ENCODE measurements around the gene CFAP210.
"Not testable (repeated sequence)": the region's sequence is repeated elsewhere in the genome, so short reads cannot be mapped to it uniquely, and the experiment has no call there.

CFAP210 gene

DNA sequence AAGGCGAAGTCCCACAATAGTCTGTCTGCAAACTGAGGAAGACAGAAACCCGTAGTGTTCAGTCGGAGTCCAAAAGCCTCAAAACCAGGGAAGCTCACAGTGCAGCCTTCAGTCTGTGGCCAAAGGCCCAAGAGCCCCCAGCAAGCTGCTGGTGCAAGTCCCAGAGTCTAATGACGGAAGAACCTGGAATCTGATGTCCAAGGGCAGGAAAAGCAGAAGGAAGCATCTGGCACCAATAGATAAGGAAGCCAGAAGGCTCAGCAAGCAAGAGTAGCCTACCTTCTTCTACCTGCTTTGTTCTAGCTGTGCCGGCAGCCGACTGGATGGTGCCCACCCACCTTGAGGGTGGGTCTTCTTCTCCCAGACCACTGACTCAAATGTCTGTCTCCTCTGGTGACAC, 21.8 kb downstream of the CFAP210 start:
- no peak for DNase-seq

DNA sequence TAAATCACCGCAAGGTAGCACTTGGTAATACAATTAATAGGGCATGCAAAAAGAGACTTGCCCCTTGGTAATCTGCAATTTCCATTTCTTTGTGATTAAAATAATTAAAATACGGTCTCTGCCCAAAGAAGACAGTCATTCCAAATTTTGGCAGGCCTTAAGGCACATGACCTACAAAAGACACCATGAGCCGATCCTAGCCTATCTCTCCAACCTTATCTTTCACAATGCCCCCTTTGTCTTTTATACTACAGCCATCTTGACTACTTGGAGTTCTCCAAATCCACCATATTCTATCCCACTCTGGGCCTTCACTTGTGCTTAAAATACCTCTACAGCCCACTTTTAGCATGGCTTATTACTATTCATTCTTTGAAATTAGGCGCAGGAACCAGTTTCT, 23.3 kb downstream of the CFAP210 start:
- no peak for DNase-seq

DNA sequence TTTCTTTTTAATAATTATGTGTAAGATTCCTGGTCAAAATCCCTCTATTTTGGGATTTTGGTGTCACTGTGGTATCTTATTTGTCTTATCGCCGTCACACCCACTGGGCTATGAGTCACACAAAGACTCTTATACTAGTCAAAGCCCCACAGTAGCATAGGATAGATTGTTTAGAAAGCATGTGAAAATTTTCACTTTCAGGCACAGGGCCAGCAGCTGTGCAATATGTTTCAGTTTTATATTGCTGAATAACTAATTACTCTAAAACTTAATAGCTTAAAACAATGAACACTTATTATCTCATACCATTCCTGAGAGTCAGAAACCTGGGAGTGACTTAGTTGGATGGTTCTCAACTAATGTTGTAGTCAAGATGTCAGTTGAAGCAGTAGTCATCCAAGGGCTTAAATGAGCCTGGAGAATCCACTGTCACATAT, 24.0 kb downstream of the CFAP210 start:
- DNase-seq: no peak

DNA sequence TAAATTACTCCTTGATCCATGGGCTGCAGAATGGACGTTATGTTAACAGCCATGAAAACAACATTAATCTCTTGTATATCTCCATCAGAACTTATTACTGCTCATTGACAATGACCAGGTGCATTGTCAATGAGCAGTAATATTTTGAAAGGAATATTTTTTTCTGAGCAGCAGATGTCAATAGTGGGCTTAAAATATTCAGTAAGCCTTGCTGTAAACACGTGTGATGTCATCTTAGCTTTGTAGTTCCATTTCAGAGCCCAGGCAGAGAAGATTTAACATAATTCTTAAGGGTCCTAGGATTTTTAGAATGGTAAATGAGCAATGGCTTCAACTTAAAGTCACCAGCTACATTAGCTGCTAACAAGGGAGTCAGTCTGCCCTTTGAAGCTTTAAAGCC, 26.6 kb downstream of the CFAP210 start:
- no peak for DNase-seq

DNA sequence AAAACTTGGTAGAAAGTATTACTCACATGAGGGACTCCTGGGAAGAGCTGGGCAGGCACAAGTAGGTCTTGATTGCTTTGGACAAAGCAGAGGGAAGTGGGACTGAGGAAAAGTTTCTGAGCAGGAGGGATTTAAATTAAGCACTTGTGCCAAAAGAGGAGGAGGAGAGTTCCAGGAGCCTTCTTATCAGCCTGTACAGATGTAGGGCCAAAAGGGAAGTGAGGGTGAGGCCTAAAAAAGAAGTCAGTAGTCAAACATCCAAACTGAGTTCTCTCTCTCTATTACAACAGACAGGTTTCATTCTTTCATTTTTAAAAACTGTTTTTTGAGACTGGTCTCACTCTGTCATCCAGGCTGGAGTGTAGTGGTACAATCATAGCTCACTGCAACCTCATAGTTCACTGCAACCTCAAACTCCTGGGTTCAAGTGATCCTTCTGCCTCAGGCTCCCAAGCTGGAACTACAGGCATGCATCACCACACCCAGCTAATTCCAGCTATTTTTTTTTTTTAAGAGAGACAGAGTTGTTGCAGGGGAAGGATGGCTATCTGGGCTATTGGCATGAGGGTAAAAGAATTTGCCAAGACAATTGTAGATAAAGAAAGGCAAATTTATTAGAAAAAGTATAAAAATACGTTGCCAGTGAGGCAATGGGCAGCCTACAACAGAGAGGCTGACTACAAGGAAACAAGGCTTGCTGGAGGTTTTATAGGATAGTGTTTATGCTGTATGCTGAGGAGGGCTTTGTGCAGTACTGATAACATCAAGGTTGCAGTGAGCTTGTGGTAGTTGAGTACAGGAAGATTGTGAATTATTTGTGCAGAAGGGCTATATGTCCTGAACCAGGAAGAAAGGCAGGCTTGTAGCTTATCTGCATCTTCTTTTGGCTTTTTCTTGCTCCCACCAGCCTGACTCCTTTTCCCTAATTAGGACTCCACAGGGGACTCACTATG, 29.0 kb downstream of the CFAP210 start:
- no peak for DNase-seq

DNA sequence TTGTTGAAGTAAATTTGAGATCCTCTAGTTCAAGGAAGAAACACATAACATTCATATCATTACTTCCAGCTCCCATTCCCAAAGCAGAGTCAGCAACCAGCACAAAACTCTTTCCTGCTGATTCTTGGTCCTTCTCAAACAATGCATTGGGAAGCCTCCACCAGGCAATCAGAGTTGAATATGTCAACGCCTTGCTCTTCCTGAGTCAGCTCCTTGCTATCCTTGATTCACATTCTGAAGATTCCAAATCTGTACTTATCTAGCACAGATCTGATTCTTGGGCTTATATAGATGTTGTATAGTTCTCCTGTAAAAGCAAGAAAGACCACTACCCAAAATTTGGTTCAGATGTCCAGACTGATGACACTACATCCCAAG, 29.6 kb downstream of the CFAP210 start:
- no peak for DNase-seq

DNA sequence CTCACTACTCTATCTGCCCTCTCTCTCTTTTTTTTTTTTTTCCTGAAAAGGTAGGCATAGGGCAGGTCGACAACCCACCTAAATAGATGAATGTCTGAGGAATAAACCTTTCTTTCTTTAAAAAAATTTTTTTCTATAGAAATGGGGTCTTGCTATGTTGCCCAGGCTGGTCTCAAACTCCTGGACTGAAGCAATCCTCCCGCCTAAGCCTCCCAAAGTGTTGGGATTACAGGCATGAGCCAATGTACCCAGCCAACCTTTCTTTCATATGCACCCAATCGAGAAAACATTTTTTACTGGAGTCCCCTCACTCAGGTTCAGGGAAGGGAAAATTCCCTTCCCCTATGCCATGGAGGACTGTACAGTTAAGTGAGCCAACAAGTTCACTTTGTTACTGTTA, 31.0 kb downstream of the CFAP210 start:
- DNase-seq: no peak

DNA sequence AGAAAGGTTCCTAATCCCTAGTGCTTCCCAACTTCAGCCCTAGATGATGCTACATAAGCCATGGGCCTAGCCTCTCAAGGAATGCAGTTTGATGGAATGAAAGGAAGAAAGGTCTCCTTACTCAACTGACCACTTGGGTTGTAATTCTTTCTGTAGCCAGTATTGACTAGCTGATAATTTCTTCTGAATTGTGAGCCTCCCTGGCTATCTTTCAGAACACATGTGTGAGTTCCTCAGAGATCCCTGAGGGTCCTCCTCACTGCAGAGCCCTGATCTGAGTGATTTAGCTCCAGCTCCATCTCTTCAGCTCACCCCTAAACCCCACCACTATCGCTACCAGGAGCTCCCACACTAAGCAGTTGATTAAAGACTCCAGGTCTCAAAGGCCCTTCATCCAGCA, 31.5 kb downstream of the CFAP210 start:
- no peak for DNase-seq

DNA sequence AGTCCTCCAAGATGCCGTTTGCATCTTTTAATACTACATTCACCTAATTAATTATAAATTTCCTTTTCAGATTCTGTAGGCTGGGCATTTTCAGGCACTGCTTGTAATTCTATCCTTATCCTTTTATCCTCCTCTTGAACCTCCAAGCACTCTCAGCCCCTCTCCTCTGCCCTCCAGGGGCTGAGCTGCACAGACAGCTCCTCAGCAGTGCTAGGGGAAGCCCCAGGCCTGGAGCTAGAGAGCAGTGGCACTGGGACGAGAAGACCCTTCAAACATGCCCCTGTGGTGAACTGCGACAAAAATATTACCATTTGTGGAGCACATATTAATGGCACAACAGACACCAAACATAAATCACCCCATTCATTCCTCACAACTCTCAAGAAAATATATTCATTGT, 32.9 kb downstream of the CFAP210 start:
- no peak for DNase-seq

DNA sequence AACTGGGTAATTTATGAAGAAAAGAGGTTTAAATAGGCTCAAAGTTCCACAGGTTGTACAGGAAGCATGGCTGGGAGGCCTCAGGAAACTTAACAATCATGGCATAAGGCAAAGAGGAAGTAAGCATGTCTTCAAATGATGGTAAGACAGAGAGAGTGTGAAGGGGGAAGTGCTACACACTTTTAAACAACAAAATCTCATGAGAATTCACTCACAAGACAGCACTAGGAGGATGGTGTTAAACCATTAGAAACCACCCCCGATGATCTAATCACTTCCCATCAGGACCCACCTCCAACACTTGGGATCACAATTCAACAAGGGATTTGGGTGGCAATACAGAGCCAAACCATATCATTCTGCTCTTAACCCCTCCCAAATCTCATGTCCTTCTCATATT, 34.9 kb downstream of the CFAP210 start:
- no peak for DNase-seq

DNA sequence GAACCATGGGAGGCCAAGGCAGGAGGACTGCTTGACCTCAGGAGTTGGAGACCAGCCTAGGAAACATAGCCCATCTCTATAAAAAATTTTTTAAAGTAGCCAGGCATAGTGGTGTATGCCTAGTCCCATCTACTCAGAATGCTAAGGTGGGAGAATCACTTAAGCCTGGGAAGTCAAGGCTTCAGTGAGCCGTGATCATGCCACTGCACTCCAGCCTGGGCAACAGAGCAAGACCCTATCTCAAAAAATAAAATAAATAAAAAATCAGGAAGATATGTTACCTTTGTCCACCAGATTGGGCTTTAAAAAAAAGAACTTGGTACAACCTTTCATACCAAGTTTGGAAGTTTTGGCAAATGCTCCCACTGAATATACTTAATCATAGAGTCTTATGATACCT, 35.3 kb downstream of the CFAP210 start:
- no peak for DNase-seq

DNA sequence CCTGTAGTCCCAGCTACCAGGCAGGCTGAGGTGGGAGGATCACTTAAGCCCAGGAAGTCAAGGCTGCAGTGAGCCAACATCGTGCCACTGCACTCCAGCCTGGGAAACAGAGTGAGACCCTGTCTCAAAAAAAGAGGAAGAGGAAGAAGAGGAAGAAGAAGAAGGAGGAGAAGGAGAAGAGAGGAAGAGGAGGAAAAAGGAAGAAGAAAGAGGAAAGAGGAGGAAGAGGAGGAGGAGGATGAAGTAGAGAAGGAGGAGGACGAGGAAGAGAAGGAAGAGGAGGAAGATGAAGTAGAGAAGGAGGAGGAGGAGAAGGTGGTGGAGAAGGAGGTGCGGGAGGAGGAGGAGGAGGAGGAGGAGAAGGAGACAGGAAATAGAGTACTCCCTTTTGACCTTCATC, 38.0 kb downstream of the CFAP210 start:
- no peak for DNase-seq

DNA sequence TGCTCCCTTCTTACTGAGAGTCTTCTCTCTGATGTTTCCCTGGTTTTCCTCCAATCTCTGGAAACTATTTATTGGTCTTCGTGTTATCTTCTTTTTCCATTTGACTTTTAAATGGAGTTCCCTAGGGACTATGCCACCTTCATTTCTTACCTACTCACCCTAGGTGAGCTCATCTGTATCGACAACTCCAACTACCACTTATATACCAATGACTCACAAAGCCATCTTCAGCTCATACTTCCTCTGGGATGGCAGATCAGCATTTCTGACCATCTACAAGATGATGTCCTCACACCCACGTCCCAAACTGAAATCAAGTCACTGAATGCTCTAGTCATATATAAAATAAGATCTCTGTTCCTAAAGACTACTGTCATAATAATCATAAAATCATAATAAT, 40.6 kb downstream of the CFAP210 start:
- DNase-seq: no peak

DNA sequence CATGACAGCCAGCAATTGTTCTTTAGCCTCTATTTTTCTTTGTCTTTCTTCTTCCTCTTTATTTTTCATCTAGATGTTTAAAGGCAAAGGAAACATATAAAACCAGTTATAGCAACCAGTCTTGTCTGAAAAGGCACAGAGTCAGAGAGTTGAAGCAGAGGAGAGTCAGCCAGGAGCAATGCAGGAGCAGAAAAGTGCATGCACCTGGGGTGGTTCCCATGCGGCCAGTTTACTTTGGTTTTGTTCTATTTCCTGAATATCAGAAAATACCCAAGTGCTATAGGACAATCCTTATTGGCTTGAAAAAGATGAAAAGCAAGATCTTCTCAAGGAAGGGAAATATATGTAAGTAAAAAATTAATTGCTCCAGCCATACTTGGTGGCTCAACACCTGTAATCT, 44.9 kb downstream of the CFAP210 start:
- no peak for DNase-seq

DNA sequence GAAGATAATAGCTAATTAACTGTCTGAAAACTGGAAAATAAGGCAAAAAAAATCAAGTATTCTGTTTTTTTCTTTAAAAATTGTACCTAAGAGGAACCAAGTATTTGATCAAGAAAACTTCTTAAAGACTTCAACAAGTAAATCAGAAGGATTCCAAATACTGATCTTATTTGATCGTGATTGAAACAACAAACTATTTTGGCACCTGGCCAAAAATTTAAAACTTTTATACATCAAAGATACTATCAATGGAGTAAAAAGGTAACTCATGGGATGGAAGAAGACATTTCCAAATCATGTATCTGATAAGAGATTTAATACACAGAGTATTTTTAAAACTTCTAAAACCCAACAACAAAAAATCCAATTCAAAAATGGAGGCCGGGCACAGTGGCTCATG, 46.7 kb downstream of the CFAP210 start:
- no peak for DNase-seq

DNA sequence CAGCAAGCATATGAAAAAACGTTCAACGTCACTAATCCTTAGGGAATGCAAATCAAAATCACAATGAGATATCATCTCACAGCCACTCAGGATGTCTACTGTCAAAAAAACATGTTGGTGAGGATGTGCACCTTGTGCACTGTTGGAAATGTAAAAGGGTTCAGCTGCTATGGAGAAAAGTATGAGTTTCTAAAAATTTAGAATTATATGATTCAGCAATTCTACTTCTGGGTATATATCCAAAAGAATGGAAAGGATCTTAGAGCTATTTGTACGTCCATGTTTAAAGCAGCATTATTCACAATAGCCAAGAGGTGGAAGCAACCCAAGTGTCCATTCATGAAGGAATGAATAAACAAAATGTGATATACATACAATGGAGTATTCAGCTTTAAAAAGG, 50.0 kb downstream of the CFAP210 start:
- DNase-seq: no peak

DNA sequence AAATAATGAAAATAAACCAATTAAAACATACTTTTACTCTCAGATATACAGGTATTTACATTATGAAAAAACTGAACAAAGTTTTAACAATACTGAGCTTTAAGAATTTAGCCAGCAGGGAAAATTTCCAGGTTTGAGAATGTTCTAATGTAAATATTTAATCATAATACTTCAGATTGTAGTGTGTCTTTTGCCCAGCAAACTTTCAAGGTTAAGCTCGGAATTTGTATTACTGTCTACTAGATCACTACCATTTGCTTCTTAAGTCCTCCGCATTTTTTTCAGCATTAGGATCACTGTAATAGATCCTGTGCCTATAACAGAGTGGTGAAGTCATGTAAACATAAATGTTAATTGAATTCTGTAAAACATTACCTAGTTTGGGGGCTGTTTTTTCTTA, 52.7 kb downstream of the CFAP210 start:
- no peak for DNase-seq

DNA sequence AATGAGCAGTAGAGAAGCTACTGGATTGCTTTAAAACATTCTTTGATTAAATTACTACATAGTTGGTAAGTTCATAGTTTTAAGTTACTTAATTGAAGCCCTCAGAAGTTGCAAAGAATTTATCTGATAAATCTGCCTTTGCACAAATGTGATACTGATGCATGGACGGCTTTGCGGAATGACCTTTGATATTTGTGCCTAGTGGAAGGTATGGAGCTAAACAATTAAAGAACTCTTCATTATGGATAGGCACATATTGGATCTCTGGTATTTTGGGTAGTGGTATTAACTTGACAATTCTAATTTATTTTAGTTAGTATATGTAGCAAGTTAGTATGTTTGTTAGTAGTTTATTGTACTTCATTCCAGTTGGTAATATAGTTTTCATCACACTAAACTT, 54.1 kb downstream of the CFAP210 start:
- DNase-seq: no peak

DNA sequence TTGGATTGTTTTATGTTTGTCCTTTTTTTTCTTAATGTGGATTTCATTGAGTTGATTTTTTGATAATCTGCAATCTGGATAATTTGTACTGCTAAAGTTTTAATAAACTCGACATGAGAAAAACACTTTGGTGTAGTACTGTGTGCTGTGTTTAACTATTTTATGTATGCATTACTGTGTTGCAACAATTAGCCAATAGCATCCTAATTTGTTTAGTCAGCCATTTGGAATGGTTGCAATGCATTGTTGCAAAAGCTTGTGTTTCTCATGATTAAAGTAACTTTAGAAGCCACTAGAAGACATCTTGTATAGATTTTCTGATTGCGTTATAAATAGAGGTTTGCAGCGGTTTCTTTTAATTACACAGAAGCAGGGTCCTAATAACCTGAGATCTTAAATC, 56.6 kb downstream of the CFAP210 start:
- no peak for DNase-seq

DNA sequence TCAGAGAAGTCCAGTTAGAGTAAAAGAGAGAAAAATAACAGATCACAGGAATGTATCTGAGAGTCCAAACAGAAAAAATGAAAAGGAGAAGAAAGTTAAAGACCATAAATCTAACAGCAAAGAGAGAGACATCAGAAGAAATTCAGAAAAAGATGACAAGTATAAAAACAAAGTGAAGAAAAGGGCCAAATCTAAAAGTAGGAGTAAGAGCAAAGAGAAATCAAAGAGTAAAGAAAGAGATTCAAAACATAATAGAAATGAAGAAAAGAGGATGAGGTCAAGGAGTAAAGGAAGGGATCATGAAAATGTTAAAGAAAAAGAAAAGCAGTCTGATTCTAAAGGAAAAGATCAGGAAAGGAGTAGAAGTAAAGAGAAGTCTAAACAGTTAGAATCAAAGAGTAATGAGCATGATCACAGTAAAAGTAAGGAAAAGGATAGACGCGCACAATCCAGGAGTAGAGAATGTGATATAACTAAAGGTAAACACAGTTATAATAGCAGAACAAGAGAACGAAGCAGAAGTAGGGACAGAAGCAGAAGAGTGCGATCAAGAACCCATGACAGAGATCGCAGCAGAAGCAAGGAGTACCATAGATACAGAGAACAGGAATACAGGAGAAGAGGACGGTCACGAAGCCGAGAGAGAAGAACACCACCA, 57.6 kb downstream of the CFAP210 start:
- no peak for DNase-seq

DNA sequence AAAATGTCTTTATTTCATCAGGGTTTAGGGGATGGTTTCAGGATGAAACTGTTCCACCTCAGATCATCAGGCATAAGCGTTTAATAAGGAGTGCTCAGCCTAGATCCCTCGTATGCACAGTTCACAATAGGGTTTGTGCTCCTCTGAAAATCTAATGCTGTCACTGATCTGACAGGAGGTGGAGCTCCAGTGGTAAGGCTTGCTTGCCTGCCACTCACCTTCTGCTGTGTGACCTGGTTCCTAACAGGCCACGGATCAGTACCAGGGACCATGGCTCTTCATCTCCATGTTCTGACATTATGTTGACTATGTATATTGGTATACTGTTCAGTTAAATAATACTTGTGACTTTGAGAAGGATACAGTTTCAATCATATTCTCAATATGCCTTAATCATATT, 68.4 kb downstream of the CFAP210 start:
- no peak for DNase-seq

DNA sequence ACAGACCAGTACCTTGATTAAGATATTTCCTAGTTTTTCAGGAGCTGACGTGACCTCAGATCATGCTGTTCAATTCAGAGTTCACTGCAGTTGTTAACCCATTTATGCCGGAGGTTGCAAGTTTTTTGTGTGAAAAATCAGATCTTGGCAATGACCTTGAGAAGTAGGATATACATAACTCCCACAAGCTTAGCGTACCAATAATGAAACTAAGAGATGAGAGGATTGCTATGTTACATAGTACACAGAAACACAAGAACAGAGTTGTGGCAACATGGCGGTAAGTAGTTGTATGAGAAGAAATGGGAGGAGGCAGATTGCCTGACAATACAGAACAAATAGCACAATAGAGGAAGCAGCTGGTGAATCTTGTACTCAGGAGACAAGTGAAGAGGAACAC, 71.0 kb downstream of the CFAP210 start:
- no peak for DNase-seq

DNA sequence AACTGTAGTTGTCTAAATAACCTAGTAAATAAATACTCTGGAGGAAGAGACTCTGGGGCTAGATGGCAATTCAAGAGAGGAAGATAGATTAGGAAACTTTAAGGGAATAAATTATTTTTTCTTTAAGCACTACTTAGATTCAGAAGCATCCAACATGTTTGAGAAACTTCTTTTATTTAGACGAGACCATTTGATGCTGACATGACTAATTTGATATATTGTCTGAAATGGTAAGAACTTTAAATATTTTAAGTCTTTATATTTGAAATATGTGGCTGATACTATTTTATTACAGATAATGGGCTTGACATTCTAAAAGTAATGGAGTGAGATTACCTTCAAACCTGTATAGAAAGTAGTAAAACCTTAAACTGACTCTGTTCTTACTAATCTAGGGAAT, 73.7 kb downstream of the CFAP210 start:
- DNase-seq: no peak

DNA sequence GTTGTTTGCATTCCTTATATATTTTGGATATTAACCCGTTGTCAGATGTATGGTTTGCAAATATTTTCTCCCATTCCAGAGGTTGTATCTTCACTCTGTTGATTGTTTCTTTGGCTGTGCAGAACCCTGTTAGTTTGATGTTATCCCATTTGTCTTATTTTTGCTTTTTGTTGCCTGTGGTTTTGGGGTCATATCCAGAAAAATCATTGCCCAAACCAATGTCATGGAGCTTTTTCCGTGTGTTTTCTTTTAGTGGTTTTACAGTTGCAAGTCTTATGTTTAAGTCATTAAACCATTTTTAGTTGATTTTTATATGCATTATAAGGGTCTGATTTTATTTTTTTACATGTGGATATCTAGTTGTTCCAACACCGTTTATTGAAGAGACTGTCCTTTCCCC, 74.3 kb downstream of the CFAP210 start:
- DNase-seq: no peak

DNA sequence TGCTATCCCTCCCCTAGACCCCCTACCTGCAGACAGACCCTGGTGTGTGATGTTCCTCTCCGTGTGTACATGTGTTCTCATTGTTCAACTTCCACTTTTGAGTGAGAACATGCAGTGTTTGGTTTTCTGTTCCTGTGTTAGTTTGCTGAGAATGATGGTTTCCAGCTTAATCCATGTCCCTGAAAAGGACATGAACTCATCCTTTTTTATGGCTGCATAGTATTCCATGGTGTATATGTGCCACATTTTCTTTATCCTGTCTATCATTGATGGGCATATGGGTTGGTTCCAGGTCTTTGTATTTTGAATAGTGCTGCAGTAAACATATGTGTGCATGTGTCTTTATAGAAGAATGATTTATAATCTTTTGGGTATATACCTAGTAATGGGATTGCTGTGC, 78.2 kb downstream of the CFAP210 start:
- not testable (repeated sequence) for DNase-seq
